ENCODE data around the gene FKTN.

Gene FKTN

DNA sequence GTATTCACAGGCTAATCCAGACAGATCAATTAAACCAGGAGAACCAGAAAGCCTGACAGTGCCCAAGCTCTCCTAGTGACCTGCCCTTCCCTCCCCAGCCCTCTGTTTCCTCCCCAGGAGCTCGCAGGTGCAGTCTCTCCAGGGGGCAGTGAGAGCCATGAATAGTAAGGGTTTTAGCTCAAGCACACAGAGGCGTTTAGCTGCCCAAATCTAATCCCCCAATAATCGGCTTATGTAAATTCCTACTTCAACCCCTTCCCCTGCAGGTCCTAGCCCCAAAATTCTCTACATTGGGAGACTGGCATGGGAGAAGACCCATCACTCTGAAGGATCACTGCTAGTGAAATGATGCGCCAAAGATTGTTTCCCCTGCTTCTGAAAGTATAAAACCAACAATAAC is 93.9 kb downstream of the FKTN start:
- no peak for DNase-seq (ENCODE audit: low read depth in 2 of 2)
- no peak overlapping the region for H3K4me3 ChIP-seq (replicated peaks in 1 of 2; ENCODE audit: low read depth in 2 of 2, low read length in 2 of 2)
- no peak for TF ChIP-seq CTCF (IDR thresholded peaks at IDR 0.05; ENCODE audit: low read depth, low read length)

DNA sequence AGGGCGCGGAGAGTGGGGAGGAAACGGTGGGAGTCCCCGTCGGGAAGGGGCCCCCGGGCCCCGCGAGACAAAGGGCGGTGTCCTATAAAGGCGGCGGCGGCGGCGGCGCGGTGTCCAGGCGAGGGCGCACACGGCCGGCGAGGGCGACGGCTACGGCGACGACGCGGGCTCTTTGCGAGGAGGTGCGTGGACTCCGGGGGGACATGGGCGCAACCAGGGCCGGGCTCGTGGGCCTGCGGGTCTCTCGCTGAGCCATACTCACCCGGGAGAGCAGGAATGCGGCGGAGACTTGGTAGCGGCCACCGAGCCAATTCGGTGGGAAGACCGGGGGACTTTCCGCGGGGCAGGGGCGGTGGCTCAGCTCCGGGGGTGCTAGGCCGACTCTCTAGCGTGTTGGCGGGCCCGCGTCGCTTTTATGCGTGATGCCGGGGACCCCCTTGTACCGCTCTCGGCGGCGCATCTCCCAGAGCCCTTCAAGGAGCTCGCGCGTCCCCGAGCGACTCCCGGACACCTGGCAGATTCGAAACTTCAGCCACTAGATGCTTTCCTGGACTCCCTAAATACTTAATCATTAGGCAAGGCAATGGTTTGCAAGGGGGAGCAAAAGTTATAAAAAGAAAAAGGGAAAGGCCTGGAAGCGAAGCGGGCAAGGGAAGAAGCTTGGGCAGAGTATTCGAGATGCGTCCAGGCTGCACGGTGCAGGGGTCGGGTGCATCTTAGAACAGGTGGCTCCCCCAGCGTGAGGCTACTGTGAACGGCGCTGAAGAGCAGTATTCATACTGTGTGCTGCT is 98.4 kb downstream of the FKTN start:
- no peak for DNase-seq (ENCODE audit: low read depth in 2 of 2)
- TF ChIP-seq CTCF (IDR thresholded peaks at IDR 0.05; ENCODE audit: low read depth, low read length) = no peak
- peak overlapping the region; percentile 50 to 53 for H3K4me3 ChIP-seq (replicated peaks in 1 of 2; ENCODE audit: low read depth in 2 of 2, low read length in 2 of 2)

DNA sequence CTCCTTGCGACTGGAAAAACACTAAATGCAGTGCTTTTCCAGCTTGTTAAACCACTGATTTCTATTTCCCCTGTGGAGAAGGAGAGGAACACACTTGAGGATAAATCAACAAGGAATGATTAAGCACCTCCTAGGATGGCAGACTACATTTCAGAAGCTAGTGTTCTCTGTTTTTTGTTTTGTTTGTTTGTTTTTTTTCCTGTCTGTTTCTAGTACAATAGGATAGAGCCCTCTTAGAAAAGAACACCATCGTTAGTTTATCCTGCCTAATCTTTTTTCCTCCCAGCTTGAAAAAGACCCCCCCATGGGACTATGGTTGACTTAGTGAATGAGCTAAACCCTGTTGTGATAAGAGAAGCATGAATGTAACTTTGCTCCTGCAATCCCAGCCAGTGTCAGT is 100.4 kb downstream of the FKTN start:
- DNase-seq (ENCODE audit: low read depth in 2 of 2) = no peak
- no peak overlapping the region for H3K4me3 ChIP-seq (replicated peaks in 1 of 2; ENCODE audit: low read depth in 2 of 2, low read length in 2 of 2)
- TF ChIP-seq CTCF (IDR thresholded peaks at IDR 0.05; ENCODE audit: low read depth, low read length) = no peak

DNA sequence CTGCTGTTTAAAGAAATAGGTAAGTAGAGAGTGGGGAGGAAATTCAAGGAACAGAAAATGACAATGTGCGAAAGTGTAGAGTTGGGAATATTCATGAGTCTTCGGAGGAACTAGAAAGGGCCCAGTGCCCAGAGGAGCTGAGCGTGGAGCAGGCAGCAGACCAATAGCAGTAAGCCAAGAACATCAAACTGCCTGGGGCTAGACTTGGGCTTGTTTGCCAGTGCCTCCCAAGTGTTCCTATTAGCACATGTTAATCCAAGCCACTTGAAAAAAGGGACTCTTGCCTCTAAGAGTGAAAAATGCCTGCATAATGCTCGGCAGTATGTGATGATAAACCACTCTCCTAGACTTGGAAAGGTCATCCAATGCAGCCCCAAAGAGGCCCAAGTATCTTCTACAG is 103.1 kb downstream of the FKTN start:
- no peak overlapping the region for H3K4me3 ChIP-seq (replicated peaks in 1 of 2; ENCODE audit: low read depth in 2 of 2, low read length in 2 of 2)
- no peak for DNase-seq (ENCODE audit: low read depth in 2 of 2)
- TF ChIP-seq CTCF (IDR thresholded peaks at IDR 0.05; ENCODE audit: low read depth, low read length) = no peak

GRCh38 chr9:105662184-105663104 is 104.5 kb downstream of the FKTN start, which contains the start of gene TAL2:
Gene TAL2 (plus strand): TSS chr9:105662457. CDS start chr9:105662497, 40 bp downstream.
- DNase-seq (ENCODE audit: low read depth in 2 of 2) = no peak
- TF ChIP-seq CTCF (IDR thresholded peaks at IDR 0.05; ENCODE audit: low read depth, low read length) = no peak
- H3K4me3 ChIP-seq (replicated peaks in 1 of 2; ENCODE audit: low read depth in 2 of 2, low read length in 2 of 2) = no peak within 1 kb of the TSS

GRCh38 chr9:105663914-105664313 is 106.0 kb downstream of the FKTN start:
- DNase-seq (ENCODE audit: low read depth in 2 of 2) = no peak
- TF ChIP-seq CTCF (IDR thresholded peaks at IDR 0.05; ENCODE audit: low read depth, low read length) = no peak
- H3K4me3 ChIP-seq (replicated peaks in 1 of 2; ENCODE audit: low read depth in 2 of 2, low read length in 2 of 2) = no peak overlapping the region
